H1 (cell line): Measurements from ENCODE around the gene NMNAT3. TPM values are rescaled to one million over a fixed set of nuclear protein-coding genes. Genes with fewer than 3 reads are reported as not detected.

Experiments used
- CTCF ChIA-PET: fragments of 300-600 bp; sonication (Branson Sonifier 250); formaldehyde crosslinking; loops from one replicate; lab custom pipeline; 2021; ENCODE audit not compliant: partially characterized antibody; lab: Charles Lee
- POLR2A ChIA-PET: fragments of 300-600 bp; sonication (Branson Sonifier 250); formaldehyde crosslinking; loops from one replicate; lab custom pipeline; 2021; ENCODE audit warnings: inconsistent platforms; ENCODE audit not compliant: partially characterized antibody; lab: Charles Lee
- DNase-seq, 2 experiments: peaks; one replicate each; pipeline versions ENCODE4 v3.0.0 to v3.0.0-alpha.2; 2010 to 2022; ENCODE audit warnings: low spot score in 2 of 2, low read depth in 1 of 2, mixed read lengths in 1 of 2
- FAIRE-seq: peaks from 2 replicates; lab custom pipeline; 2011; peaks lifted over from hg19 to GRCh38; lab: Jason Lieb, UNC
- H2AFZ ChIP-seq: 2 replicates; pipeline ENCODE4 v1.8.1; 2012; ENCODE audit warnings: low read length, inconsistent platforms
- H2AK5ac ChIP-seq: 2 replicates; pipeline ENCODE4 v1.6.1; 2013; ENCODE audit warnings: low read depth, low read length
- H2BK120ac ChIP-seq: replicated peaks from 2 replicates; pipeline ENCODE3; 2013; ENCODE audit warnings: low read depth, low read length, inconsistent platforms
- H2BK12ac ChIP-seq: 2 replicates; pipeline ENCODE4 v1.6.1; 2013; ENCODE audit warnings: low read depth, low read length
- H2BK15ac ChIP-seq: 2 replicates; pipeline ENCODE4 v1.6.1; 2013; ENCODE audit warnings: low read length
- H2BK20ac ChIP-seq: 2 replicates; pipeline ENCODE4 v1.6.1; 2013; ENCODE audit warnings: low read length
- H2BK5ac ChIP-seq: 2 replicates; pipeline ENCODE4 v1.6.1; 2013; ENCODE audit warnings: low read depth, low read length
- H3K14ac ChIP-seq: 2 replicates; pipeline ENCODE4 v1.6.1; 2013; ENCODE audit warnings: inconsistent platforms; ENCODE audit not compliant: insufficient read length
- H3K18ac ChIP-seq: 2 replicates; pipeline ENCODE4 v1.6.1; 2013; ENCODE audit warnings: low read length; ENCODE audit errors: extremely low read depth
- H3K23ac ChIP-seq: 2 replicates; pipeline ENCODE4 v1.6.1; 2013; ENCODE audit warnings: inconsistent platforms; ENCODE audit not compliant: insufficient read length
- H3K23me2 ChIP-seq: 2 replicates; pipeline ENCODE4 v1.6.1; 2013; ENCODE audit warnings: low read depth, low read length
- H3K27ac ChIP-seq: 2 replicates; pipeline ENCODE4 v1.6.1; 2011; ENCODE audit warnings: low read depth, low read length, inconsistent platforms
- H3K27me3 ChIP-seq, 4 experiments: replicated peaks in 1 of 4; 1 replicate in 1 of 4; 2 replicates in 3 of 4; pipeline versions ENCODE4 v1.6.1 to v1.8.1; 2011 to 2013; ENCODE audit warnings: low read length in 3 of 4, mild to moderate bottlenecking in 3 of 4, inconsistent platforms in 2 of 4, mixed read lengths in 2 of 4, moderate library complexity in 1 of 4; ENCODE audit not compliant: control insufficient read depth in 3 of 4, insufficient read depth in 3 of 4; ENCODE audit errors: extremely low read depth in 1 of 4
- H3K36me3 ChIP-seq, 4 experiments: 2 replicates each; pipeline versions ENCODE4 v1.6.1 to v1.8.1; 2011 to 2013; ENCODE audit warnings: mild to moderate bottlenecking in 4 of 4, low read length in 3 of 4, moderate library complexity in 2 of 4, control low read depth in 1 of 4, inconsistent platforms in 1 of 4; ENCODE audit not compliant: insufficient read depth in 4 of 4, control insufficient read depth in 2 of 4
- H3K4ac ChIP-seq: replicated peaks from 2 replicates; pipeline ENCODE3; 2013; ENCODE audit warnings: low read length, low read depth, mixed read lengths, inconsistent platforms; ENCODE audit not compliant: insufficient read length
- H3K4me1 ChIP-seq, 4 experiments: replicated peaks in 1 of 4; 1 replicate in 1 of 4; 2 replicates in 3 of 4; pipeline versions ENCODE4 v1.6.1 to v1.8.1; 2011 to 2013; ENCODE audit warnings: low read length in 3 of 4, inconsistent platforms in 2 of 4, mixed read lengths in 1 of 4; ENCODE audit not compliant: insufficient read depth in 4 of 4, control insufficient read depth in 3 of 4
- H3K4me2 ChIP-seq, 2 experiments: 2 replicates each; pipeline versions ENCODE4 v1.6.1 to v1.8.1; 2011 to 2013; ENCODE audit warnings: low read depth in 2 of 2, low read length in 2 of 2, control low read depth in 1 of 2, inconsistent platforms in 1 of 2, mild to moderate bottlenecking in 1 of 2; ENCODE audit not compliant: insufficient read depth in 1 of 2
- H3K4me3 ChIP-seq, 4 experiments: fragments of 200-600, 300-600 bp in 1 of 4; sonication (generic), shearing (Covaris generic), sonication (Bioruptor Twin) in 1 of 4; 2 replicates each; pipeline versions ENCODE4 v1.5.1 to v1.8.1; 2011 to 2016; ENCODE audit warnings: low read length in 4 of 4, low read depth in 3 of 4, control low read depth in 2 of 4, inconsistent platforms in 2 of 4, mild to moderate bottlenecking in 2 of 4, mixed read lengths in 1 of 4, moderate library complexity in 1 of 4; ENCODE audit not compliant: insufficient read depth in 2 of 4; ENCODE audit errors: extremely low read depth in 1 of 4
- H3K56ac ChIP-seq: replicated peaks from 2 replicates; pipeline ENCODE3; 2013; ENCODE audit warnings: low read depth, mild to moderate bottlenecking, mixed read lengths, low read length, inconsistent platforms; ENCODE audit not compliant: insufficient read length
- H3K79me1 ChIP-seq: 2 replicates; pipeline ENCODE4 v1.6.1; 2013; ENCODE audit warnings: low read depth, low read length, control low read depth
- H3K79me2 ChIP-seq, 2 experiments: 2 replicates each; pipeline versions ENCODE4 v1.6.1 to v1.8.1; 2012 to 2013; ENCODE audit warnings: low read length in 2 of 2, mild to moderate bottlenecking in 2 of 2, inconsistent platforms in 1 of 2; ENCODE audit not compliant: insufficient read depth in 2 of 2, control insufficient read depth in 1 of 2
- H3K9ac ChIP-seq, 4 experiments: replicated peaks in 1 of 4; 1 replicate in 1 of 4; 2 replicates in 3 of 4; pipeline versions ENCODE4 v1.6.1 to v1.8.1; 2011 to 2013; ENCODE audit warnings: low read depth in 3 of 4, low read length in 3 of 4, control low read depth in 2 of 4, mild to moderate bottlenecking in 2 of 4, moderate library complexity in 2 of 4, inconsistent platforms in 1 of 4; ENCODE audit errors: extremely low read depth in 1 of 4
- H3K9me3 ChIP-seq, 2 experiments: 2 replicates each; pipeline versions ENCODE4 v1.6.1 to v1.8.1; 2012 to 2013; ENCODE audit warnings: mild to moderate bottlenecking in 2 of 2, moderate library complexity in 2 of 2, control low read depth in 1 of 2, inconsistent platforms in 1 of 2, low read depth in 1 of 2, low read length in 1 of 2, mixed read lengths in 1 of 2; ENCODE audit not compliant: insufficient read depth in 2 of 2
- H4K20me1 ChIP-seq, 2 experiments: replicated peaks in 1 of 2; 2 replicates each; pipeline versions ENCODE3 to v1.8.1; 2011 to 2013; ENCODE audit warnings: inconsistent platforms in 2 of 2, low read length in 2 of 2, mild to moderate bottlenecking in 1 of 2; ENCODE audit not compliant: insufficient read depth in 2 of 2, control insufficient read depth in 1 of 2
- H4K5ac ChIP-seq: 2 replicates; pipeline ENCODE4 v1.6.1; 2013; ENCODE audit warnings: low read length, low read depth, mixed read lengths, inconsistent platforms; ENCODE audit not compliant: insufficient read length
- H4K8ac ChIP-seq: 2 replicates; pipeline ENCODE4 v1.8.0; 2013; ENCODE audit warnings: mild to moderate bottlenecking, moderate library complexity, low read length, inconsistent platforms; ENCODE audit not compliant: insufficient read depth; ENCODE audit errors: extremely low read depth
- H4K91ac ChIP-seq: replicated peaks from 2 replicates; pipeline ENCODE3; 2013; ENCODE audit warnings: low read length, mixed read lengths, inconsistent platforms; ENCODE audit not compliant: insufficient read length
- NANOG ChIP-seq: IDR thresholded peaks from 2 replicates; pipeline ENCODE4 v1.6.1; 2011; ENCODE audit warnings: low read length, low read depth, mild to moderate bottlenecking, inconsistent platforms; ENCODE audit not compliant: insufficient read depth, poor library complexity, severe bottlenecking
- polyA plus RNA-seq, 7 experiments: library from polyadenylated mRNA; depleted of rRNA in 3 of 7; stranded (reverse) in 5 of 7; unstranded in 2 of 7; fragments of >200 nt in 5 of 7; fragments of 200-250 nt in 2 of 7; gene quantifications; 1 replicate in 5 of 7; 2 replicates in 1 of 7; 4 replicates in 1 of 7; pipeline versions ENCODE4 v1.2.1 to v1.2.3, GENCODE V29; 2011 to 2013; ENCODE audit warnings: missing spikeins in 2 of 7, mixed read lengths in 2 of 7
- total RNA-seq: library from RNA; stranded (reverse); fragmentation: NEBNext Ultra II Directional; extraction: Animal tissue kit (Norgen Biotek cat#: 25700); gene quantifications from 2 replicates; pipeline ENCODE4 v1.2.1, GENCODE V29; 2021

NMNAT3 gene
- total and polyA plus RNA-seq, 2 of the 8 experiments (the other 6 are each of a cell fraction or from before 2014, with no cell fraction given): 4.2 to 4.3 TPM

DNA sequence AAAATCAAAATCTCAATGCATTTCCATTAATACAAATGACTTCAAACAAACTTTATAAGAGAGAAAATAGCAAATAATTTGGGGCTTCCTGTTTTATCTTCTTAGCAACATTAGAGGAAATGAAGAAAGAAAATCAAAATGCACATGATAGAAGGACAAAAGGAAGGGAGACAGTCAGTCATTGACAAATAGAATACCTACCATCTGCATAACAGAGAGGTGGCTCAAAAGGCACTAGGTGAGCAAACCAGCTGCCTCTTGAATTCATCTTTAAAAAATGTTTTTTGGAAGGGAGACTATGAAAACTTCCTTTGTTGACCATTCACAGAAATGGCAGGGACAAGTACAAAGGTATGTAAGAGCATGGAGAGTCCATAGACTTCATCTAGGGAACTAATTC is 9.4 kb downstream of the NMNAT3 start:
- peak overlapping the region; percentile 42 for H4K91ac ChIP-seq
- ChIA-PET POLR2A (interaction anchor here (1.0 kb wide), 1 partner anchor 13 kb away, joined by 3 read pairs; no protein-coding TSS in a partner anchor), CTCF (interaction anchor here (0.6 kb wide), 1 partner anchor 279 kb away, joined by 3 read pairs; no protein-coding TSS in a partner anchor)
- no peak for DNase-seq
- H3K4me2 ChIP-seq: peak overlapping the region in 1 of 2 experiments; percentile 37; a peak in 2 of 4 replicates
- peak overlapping the region; percentile 62; the same call in 1 of the 2 replicates for H2BK20ac ChIP-seq
- H3K14ac ChIP-seq: no peak overlapping the region
- H3K4me1 ChIP-seq: peaks cover 0 to 8% (median 3%) of the 10 kb centered on the region in 4 experiments; a peak in 5 of 7 replicates
- no peak overlapping the region for H3K18ac ChIP-seq
- H2AFZ ChIP-seq: no peak overlapping the region
- no peak overlapping the region for H2BK15ac ChIP-seq
- no peak overlapping the region for H3K27ac ChIP-seq
- no peaks in the 10 kb centered on the region for H3K79me2 ChIP-seq
- no peak overlapping the region; the same call in 1 of the 2 replicates for H2BK5ac ChIP-seq
- no peaks in the 10 kb centered on the region for H3K36me3 ChIP-seq
- no peak overlapping the region for H4K8ac ChIP-seq
- no peak overlapping the region; a peak in 1 of 8 replicates for H3K4me3 ChIP-seq
- H3K9ac ChIP-seq: no peak overlapping the region
- no peak for FAIRE-seq
- no peak overlapping the region for H3K56ac ChIP-seq
- no peak overlapping the region for H3K4ac ChIP-seq
- no peaks in the 10 kb centered on the region for H3K79me1 ChIP-seq
- no peak overlapping the region for H2BK12ac ChIP-seq
- no peaks in the 10 kb centered on the region for H3K9me3 ChIP-seq
- no peaks in the 10 kb centered on the region for H3K23me2 ChIP-seq
- H4K20me1 ChIP-seq: no peaks in the 10 kb centered on the region
- H2AK5ac ChIP-seq: no peak overlapping the region
- H4K5ac ChIP-seq: no peak overlapping the region
- no peak overlapping the region for H3K23ac ChIP-seq
- H2BK120ac ChIP-seq: no peak overlapping the region
- H3K27me3 ChIP-seq: peaks cover 0 to 4% (median 0%) of the 10 kb centered on the region in 4 experiments; a peak in 1 of 7 replicates
- no peak for TF ChIP-seq NANOG
